HG03175 (cell line): ENCODE results near the gene CSGALNACT2.

ENCODE experiments used
- ATAC-seq: cut with Tn5 transposase; IDR thresholded peaks from one replicate; pipeline ENCODE4 v1.9.1; 2021; ENCODE audit warnings: mild to moderate bottlenecking, moderate library complexity; ENCODE audit not compliant: unreplicated experiment

The CSGALNACT2 gene

GRCh38 chr10:43124094-43124521 is 14.1 kb upstream of the CSGALNACT2 start:
- no peak for ATAC-seq

DNA sequence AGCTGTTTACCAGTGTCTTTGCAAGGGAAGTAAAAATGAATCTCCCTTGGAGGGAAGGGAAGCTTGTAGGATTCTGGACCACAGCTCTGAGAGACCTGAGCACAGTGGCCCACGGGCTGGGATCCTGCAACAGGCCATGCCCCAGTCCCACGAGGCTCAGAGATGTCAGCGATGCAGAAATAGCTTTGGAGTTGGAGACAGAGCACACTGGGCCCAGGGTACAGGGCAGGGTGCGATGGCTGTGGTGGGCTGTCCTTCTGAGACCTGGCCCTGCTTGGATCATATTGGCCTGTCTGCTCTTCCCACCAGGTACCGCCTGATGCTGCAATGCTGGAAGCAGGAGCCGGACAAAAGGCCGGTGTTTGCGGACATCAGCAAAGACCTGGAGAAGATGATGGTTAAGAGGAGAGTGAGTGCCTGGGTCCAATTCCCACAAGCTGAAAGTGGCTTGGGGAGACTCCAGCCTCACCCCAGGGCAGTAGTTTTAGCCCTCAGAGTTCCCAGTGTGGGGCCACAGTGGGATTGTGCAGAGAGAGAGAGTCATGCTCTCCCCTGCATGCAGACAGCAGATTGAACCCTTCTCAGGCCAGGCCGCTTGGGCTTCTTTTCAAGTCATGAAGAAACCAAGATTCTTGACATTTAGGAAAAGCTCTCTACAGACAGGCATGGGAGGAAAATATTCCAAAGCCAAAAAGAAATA is 13.5 kb upstream of the CSGALNACT2 start:
- no peak for ATAC-seq

- ATAC-seq, result no peak
Measured at GRCh38 chr10:43125274-43125845, 12.9 kb upstream of the CSGALNACT2 start.

GRCh38 chr10:43125881-43126731 is 12.1 kb upstream of the CSGALNACT2 start:
- no peak for ATAC-seq

DNA sequence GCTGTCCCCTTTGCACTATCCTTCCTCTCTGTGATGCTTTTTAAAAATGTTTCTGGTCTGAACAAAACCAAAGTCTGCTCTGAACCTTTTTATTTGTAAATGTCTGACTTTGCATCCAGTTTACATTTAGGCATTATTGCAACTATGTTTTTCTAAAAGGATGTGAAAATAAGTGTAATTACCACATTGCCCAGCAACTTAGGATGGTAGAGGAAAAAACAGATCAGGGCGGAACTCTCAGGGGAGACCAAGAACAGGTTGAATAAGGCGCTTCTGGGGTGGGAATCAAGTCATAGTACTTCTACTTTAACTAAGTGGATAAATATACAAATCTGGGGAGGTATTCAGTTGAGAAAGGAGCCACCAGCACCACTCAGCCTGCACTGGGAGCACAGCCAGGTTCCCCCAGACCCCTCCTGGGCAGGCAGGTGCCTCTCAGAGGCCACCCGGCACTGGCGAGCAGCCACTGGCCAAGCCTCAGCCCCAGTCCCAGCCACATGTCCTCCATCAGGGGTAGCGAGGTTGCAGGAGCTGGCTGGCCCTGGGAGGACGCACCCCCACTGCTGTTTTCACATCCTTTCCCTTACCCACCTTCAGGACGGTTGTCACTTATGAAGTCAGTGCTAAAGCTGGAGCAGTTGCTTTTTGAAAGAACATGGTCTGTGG is 11.4 kb upstream of the CSGALNACT2 start:
- peak; percentile 66 for ATAC-seq

- ATAC-seq, result no peak
Measured at GRCh38 chr10:43127442-43127841, 10.8 kb upstream of the CSGALNACT2 start.

- ATAC-seq, result no peak
Measured at GRCh38 chr10:43128331-43128730, 9.9 kb upstream of the CSGALNACT2 start.

- peak; percentile 59 for ATAC-seq
Measured at GRCh38 chr10:43128958-43129706, 9.1 kb upstream of the CSGALNACT2 start.

- ATAC-seq, result no peak
Measured at GRCh38 chr10:43130770-43131171, 7.5 kb upstream of the CSGALNACT2 start.

- no peak for ATAC-seq
Measured at GRCh38 chr10:43131256-43131655, 7.0 kb upstream of the CSGALNACT2 start.

- ATAC-seq, result no peak
Measured at GRCh38 chr10:43131906-43132305, 6.3 kb upstream of the CSGALNACT2 start.

DNA sequence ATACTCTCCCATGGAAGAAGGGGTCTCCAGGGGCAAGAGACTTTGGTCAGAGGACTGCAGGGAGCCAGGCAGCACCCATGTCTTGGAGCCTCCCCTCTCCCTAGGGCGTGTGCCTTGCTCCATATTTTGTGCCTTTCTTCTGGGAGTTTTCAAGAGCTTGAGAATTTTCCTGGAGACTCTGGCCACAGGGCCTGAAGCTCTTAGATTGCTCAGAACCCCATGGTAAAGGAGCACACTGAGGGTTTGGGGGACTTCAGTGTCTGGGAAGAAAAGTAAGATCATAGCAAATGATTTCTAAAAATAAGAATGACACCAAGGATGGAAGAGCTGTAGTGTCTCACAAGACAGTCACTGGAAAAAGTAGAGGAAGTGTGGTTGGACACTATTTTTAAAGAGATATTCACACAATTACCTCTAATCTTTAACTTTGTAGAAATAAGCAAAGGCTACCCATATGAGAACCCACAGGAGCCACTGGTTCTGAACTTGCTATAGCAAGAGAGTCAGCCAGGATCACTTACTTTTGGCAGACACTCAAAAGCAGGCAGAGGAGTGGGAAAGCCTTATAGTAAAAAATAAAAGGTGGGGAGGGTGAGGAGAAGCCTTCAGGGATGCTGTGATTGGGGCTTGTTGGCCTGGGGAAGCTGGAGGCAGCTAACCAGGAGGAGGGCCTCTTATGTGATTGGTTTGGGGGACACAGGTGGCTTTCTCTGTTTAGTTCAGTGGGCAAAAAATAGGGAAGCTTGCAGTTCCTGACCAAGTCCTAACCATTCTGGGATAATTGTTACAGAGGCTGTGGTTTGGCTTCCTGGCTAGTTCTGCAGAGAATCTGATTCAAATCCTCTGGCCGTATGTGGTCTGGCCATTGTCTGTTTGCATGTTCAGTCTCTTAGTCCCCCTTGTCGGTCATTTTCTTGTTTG is 5.1 kb upstream of the CSGALNACT2 start:
- no peak for ATAC-seq

DNA sequence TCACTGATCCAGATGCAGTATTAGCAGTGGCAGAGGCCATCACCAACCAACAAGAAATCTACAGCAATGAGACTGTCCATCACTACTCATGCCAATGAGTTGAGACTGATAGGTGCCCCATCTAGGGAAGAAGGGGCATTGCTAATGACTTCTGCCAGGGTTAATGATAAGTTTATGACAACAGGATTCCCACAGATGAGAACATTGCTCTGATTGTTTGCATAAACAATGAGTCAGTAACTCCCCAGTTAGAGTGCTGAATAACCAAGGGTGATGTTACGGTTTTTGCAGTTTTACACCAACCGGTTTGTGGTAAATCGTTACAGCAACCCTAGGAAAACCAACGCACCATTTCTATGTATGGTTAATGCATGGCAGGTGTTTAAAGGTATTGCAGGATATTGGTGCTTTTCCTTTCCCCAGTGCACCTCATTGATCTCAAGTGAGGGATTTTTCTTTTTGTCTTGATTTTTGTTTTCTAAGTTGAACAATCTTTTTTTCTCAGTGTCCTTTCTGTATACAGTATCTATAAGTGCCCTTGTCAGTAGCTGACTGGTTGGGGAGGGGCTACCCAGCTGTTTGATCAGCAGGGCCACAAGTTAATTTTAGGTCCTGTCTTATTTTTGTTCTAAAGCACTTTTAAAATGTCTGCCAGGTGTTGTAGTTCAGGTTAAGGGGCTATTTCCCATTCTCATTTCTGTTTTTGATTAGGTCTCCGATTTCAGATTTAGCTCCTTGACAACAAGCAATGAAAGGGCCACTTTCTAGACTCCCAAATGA is 3.9 kb upstream of the CSGALNACT2 start:
- ATAC-seq, result no peak

GRCh38 chr10:43135064-43135463 is 3.2 kb upstream of the CSGALNACT2 start:
- no peak for ATAC-seq

GRCh38 chr10:43135656-43136055 is 2.6 kb upstream of the CSGALNACT2 start:
- ATAC-seq, result no peak

DNA sequence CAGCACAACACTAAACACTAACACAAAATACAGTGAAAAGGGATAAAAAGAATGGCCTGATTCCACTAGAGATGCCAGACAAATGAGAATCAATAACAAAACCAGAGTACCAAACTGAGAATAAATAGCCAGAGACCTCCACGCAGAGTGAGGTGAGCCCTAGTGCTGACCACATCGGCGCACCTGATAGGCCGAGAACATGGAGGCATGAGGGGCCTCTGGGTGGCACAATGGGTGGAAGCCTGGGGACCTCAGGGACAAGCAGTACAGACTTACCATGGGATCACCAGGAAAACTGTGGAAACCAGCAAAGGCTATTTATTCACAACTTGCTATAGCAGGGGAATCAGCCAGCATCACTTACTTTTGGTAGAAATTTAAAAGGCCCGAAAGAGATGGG is 1.8 kb upstream of the CSGALNACT2 start:
- no peak for ATAC-seq

- ATAC-seq, result no peak
Measured at GRCh38 chr10:43136995-43137716, 1.1 kb upstream of the CSGALNACT2 start.

DNA sequence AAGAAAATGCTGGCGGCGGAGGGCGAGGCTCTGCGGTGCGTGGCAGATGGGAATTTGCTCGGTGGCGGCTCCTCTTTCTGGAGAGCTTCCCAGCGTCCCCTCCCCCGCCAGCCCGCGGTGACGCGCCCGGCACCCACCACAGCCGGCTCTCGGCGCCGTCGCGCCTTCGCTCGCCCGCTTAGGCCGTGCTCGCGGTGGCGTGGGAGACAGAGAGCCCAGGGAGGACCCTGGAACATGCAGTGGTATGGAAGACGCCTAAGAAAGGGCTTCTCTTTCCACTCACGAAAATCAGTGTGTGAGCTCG is 576 bp upstream of the CSGALNACT2 start:
- ATAC-seq, result peak; percentile 23
